Sigmoid colon (tissue), 7 donors: Measurements from ENCODE around the gene CMTR1. TPM values are rescaled to one million over a fixed set of nuclear protein-coding genes. Genes with fewer than 3 reads are reported as not detected.

ENCODE experiments used
- DNase-seq: peaks from one replicate; pipeline ENCODE4 v3.0.0-alpha.2; 2019
- H3K27ac ChIP-seq, 4 donors: fragments of 200-600 bp; sonication (generic); one replicate each; pipeline ENCODE4 v1.5.1; 2016 to 2019; ENCODE audit warnings: mild to moderate bottlenecking in 1 of 4
- H3K27me3 ChIP-seq, 3 donors: fragments of 200-600 bp; sonication (generic); one replicate each; pipeline ENCODE4 v1.5.1; 2019; ENCODE audit warnings: mild to moderate bottlenecking in 1 of 3
- H3K36me3 ChIP-seq, 4 donors: fragments of 200-600 bp; sonication (generic); one replicate each; pipeline ENCODE4 v1.5.1; 2016 to 2019
- H3K4me1 ChIP-seq, 4 donors: fragments of 200-600 bp; sonication (generic); one replicate each; pipeline ENCODE4 v1.5.1; 2017 to 2019
- H3K4me3 ChIP-seq, 4 donors: fragments of 200-600 bp; sonication (generic); one replicate each; pipeline ENCODE4 v1.5.1; 2017 to 2019; ENCODE audit warnings: mild to moderate bottlenecking in 2 of 4, moderate library complexity in 1 of 4
- H3K9me3 ChIP-seq, 4 donors: fragments of 200-600 bp in 3 of 4; sonication (generic) in 3 of 4; one replicate each; pipeline versions ENCODE4 v1.5.1 to v1.6.1; 2013 to 2019
- CTCF ChIP-seq, 4 experiments: fragments of 450-650 bp in 3 of 4; fragments of 200-600 bp in 1 of 4; IDR thresholded peaks; one replicate each; pipeline ENCODE4 v1.5.1; 2016 to 2019; ENCODE audit warnings: antibody characterized with exemption in 4 of 4, mild to moderate bottlenecking in 3 of 4, moderate library complexity in 2 of 4
- EP300 ChIP-seq, 4 donors: sonication (generic); formaldehyde crosslinking; IDR thresholded peaks; one replicate each; pipeline ENCODE4 v1.6.1; 2017; ENCODE audit warnings: antibody characterized with exemption in 4 of 4
- POLR2A ChIP-seq, 2 donors: fragments of 450-650 bp; IDR thresholded peaks; one replicate each; pipeline ENCODE4 v1.6.1; 2016; ENCODE audit warnings: antibody characterized with exemption in 2 of 2, mild to moderate bottlenecking in 2 of 2, moderate library complexity in 2 of 2
- POLR2AphosphoS5 ChIP-seq, 4 donors: sonication (generic); formaldehyde crosslinking; IDR thresholded peaks; one replicate each; pipeline ENCODE4 v1.6.1; 2017; ENCODE audit warnings: antibody characterized with exemption in 4 of 4
- WGBS, 2 donors: extraction: QIAGEN DNeasy Blood & Tissue Kit; methylation state at CpG; one replicate each; pipeline ENCODE4 v1.1.7; 2013; 5-methylcytosine and 5-hydroxymethylcytosine counted together
- intact Hi-C: fragments of 100-400 bp; cut with DNase I; formaldehyde crosslinking; loops from one replicate; pipeline ENCODE4 v1.15.1; 2023
- polyA plus RNA-seq, 3 donors: library from polyadenylated mRNA; stranded (reverse); fragments of 200-250 nt; gene quantifications; one replicate each; pipeline ENCODE4 v1.2.3, GENCODE V29; 2013
- total RNA-seq, 4 donors: library from RNA; depleted of rRNA; stranded (reverse); fragments of >200 nt; gene quantifications; one replicate each; pipeline ENCODE4 v1.1.0, GENCODE V29; 2016
- donor health status: healthy with polysubstance abuse.
- donor health status: Bipolar disorder and iron deficiency.
- donor health status: healthy.

Gene CMTR1
- total and polyA plus RNA-seq, 7 donors, result 4.2 to 33.5 (median 30.8) TPM

GRCh38 chr6:37511910-37512399 lies 78.9 kb downstream of the CMTR1 start:
- TF ChIP-seq POLR2A (IDR thresholded peaks at IDR 0.05) (no peak), EP300 (IDR thresholded peaks at IDR 0.05) (no peak), CTCF (IDR thresholded peaks at IDR 0.05) (no peak), POLR2AphosphoS5 (IDR thresholded peaks at IDR 0.05) (no peak)
- no peaks in the 10 kb centered on the region for H3K9me3 ChIP-seq
- no peak for DNase-seq
- H3K4me1 ChIP-seq, result peaks cover 0 to 13% (median 12%) of the 10 kb centered on the region in 4 donors
- no peak overlapping the region for H3K4me3 ChIP-seq
- intact Hi-C loops, result no loop called here
- H3K27me3 ChIP-seq, result peaks cover 0 to 29% (median 0%) of the 10 kb centered on the region in 3 donors
- 82 to 87% methylated on average over 16 of the region's 16 CpGs for WGBS, 2 donors
- no peaks in the 10 kb centered on the region for H3K36me3 ChIP-seq
- H3K27ac ChIP-seq, result no peak overlapping the region

GRCh38 chr6:37512400-37513011 lies 79.5 kb downstream of the CMTR1 start:
- H3K4me3 ChIP-seq, result no peak overlapping the region
- intact Hi-C loops, result no loop called here
- TF ChIP-seq POLR2A (IDR thresholded peaks at IDR 0.05), result no peak
- no peak for TF ChIP-seq EP300 (IDR thresholded peaks at IDR 0.05)
- TF ChIP-seq POLR2AphosphoS5 (IDR thresholded peaks at IDR 0.05), result no peak
- no peak for TF ChIP-seq CTCF (IDR thresholded peaks at IDR 0.05)
- peaks cover 0 to 13% (median 12%) of the 10 kb centered on the region in 4 donors for H3K4me1 ChIP-seq
- H3K27ac ChIP-seq, result no peak overlapping the region
- H3K27me3 ChIP-seq, result peaks cover 0 to 29% (median 0%) of the 10 kb centered on the region in 3 donors
- H3K9me3 ChIP-seq, result no peaks in the 10 kb centered on the region
- 55 to 72% methylated on average over 12 of the region's 12 CpGs for WGBS, 2 donors
- no peaks in the 10 kb centered on the region for H3K36me3 ChIP-seq
- DNase-seq, result no peak

- 58 to 67% methylated on average over 9 of the region's 9 CpGs for WGBS, 2 donors
Measured at GRCh38 chr6:37513155-37513554, 80.1 kb downstream of the CMTR1 start.

GRCh38 chr6:37513576-37513975 lies 80.6 kb downstream of the CMTR1 start:
- intact Hi-C loops, result no loop called here
- 69 to 77% methylated on average over 10 of the region's 10 CpGs for WGBS, 2 donors
- H3K36me3 ChIP-seq, result no peaks in the 10 kb centered on the region
- H3K9me3 ChIP-seq, result no peaks in the 10 kb centered on the region
- DNase-seq, result no peak
- H3K27ac ChIP-seq, result no peak overlapping the region
- H3K27me3 ChIP-seq, result peaks cover 0 to 29% (median 0%) of the 10 kb centered on the region in 3 donors
- TF ChIP-seq POLR2AphosphoS5 (IDR thresholded peaks at IDR 0.05), result no peak
- TF ChIP-seq EP300 (IDR thresholded peaks at IDR 0.05), result no peak
- TF ChIP-seq CTCF (IDR thresholded peaks at IDR 0.05), result no peak
- TF ChIP-seq POLR2A (IDR thresholded peaks at IDR 0.05), result no peak
- peaks cover 0 to 13% (median 12%) of the 10 kb centered on the region in 4 donors for H3K4me1 ChIP-seq
- H3K4me3 ChIP-seq, result no peak overlapping the region

More at GRCh38 chr6:37513155-37513554, 80.1 kb downstream of the CMTR1 start:
- Histone ChIP-seq H3K4me1 (peaks cover 0 to 13% (median 12%) of the 10 kb centered on the region in 4 donors), H3K36me3 (no peaks in the 10 kb centered on the region), H3K4me3 (no peak overlapping the region), H3K9me3 (no peaks in the 10 kb centered on the region), H3K27ac (no peak overlapping the region), H3K27me3 (peaks cover 0 to 29% (median 0%) of the 10 kb centered on the region in 3 donors)
- intact Hi-C loops, result no loop called here
- TF ChIP-seq POLR2A (IDR thresholded peaks at IDR 0.05), result no peak
- TF ChIP-seq CTCF (IDR thresholded peaks at IDR 0.05), result no peak
- TF ChIP-seq EP300 (IDR thresholded peaks at IDR 0.05), result no peak
- no peak for TF ChIP-seq POLR2AphosphoS5 (IDR thresholded peaks at IDR 0.05)
- no peak for DNase-seq
